Kidney (tissue), 14 donors: Measurements from ENCODE around the gene CPED1. TPM values are rescaled to one million over a fixed set of nuclear protein-coding genes. Genes with fewer than 3 reads are reported as not detected.

ENCODE experiments used
- DNase-seq, 5 donors: peaks; one replicate each; pipeline ENCODE4 v3.0.0-alpha.2; 2013 to 2020
- FAIRE-seq: peaks from 2 replicates; lab custom pipeline; 2012; peaks lifted over from hg19 to GRCh38; lab: Jason Lieb, UNC
- H3K27ac ChIP-seq, 2 donors: one replicate each; pipeline ENCODE4 v1.7.0; 2013; ENCODE audit warnings: low read depth in 2 of 2, low read length in 2 of 2, inconsistent platforms in 1 of 2
- H3K27me3 ChIP-seq: one replicate; pipeline ENCODE4 v1.7.1; 2013; ENCODE audit warnings: low read length, inconsistent platforms; ENCODE audit not compliant: control insufficient read depth, insufficient read depth
- H3K36me3 ChIP-seq, 3 donors: one replicate each; pipeline versions ENCODE4 v1.7.0 to v1.7.1; 2013; ENCODE audit warnings: low read length in 3 of 3, control low read depth in 1 of 3, inconsistent platforms in 1 of 3; ENCODE audit not compliant: insufficient read depth in 3 of 3, control insufficient read depth in 2 of 3
- H3K4me1 ChIP-seq, 3 donors: one replicate each; pipeline versions ENCODE4 v1.7.0 to v1.7.1; 2013; ENCODE audit warnings: low read length in 3 of 3, inconsistent platforms in 1 of 3, low read depth in 1 of 3; ENCODE audit not compliant: control insufficient read depth in 2 of 3, insufficient read depth in 2 of 3
- H3K4me3 ChIP-seq, 3 donors: one replicate each; pipeline versions ENCODE4 v1.7.0 to v1.8.1; 2013; ENCODE audit warnings: low read length in 3 of 3, control low read depth in 1 of 3, inconsistent platforms in 1 of 3
- H3K9ac ChIP-seq, 3 donors: one replicate each; pipeline versions ENCODE4 v1.7.0 to v1.7.1; 2013; ENCODE audit warnings: low read length in 3 of 3, control low read depth in 1 of 3, inconsistent platforms in 1 of 3
- H3K9me3 ChIP-seq, 3 donors: one replicate each; pipeline versions ENCODE4 v1.7.0 to v1.7.1; 2013; ENCODE audit warnings: low read length in 3 of 3, control low read depth in 1 of 3, inconsistent platforms in 1 of 3; ENCODE audit not compliant: control insufficient read depth in 2 of 3, insufficient read depth in 1 of 3
- intact Hi-C: fragments of 100-400 bp; cut with DNase I; formaldehyde crosslinking; loops from one replicate; pipeline ENCODE4 v1.11.1; 2022
- polyA plus RNA-seq: library from polyadenylated mRNA; stranded (reverse); fragments of 350-450 nt; fragmentation: Illumina TruSeq; extraction: RNeasy Lipid Tissue Mini Kit (QIAGEN cat#74804); gene quantifications from one replicate; pipeline ENCODE4 v1.2.3, GENCODE V29; 2014; ENCODE audit warnings: low read depth, low replicate concordance; ENCODE audit not compliant: insufficient read depth
- total RNA-seq: library from RNA; stranded (reverse); fragmentation: NEBNext Ultra II Directional; extraction: Animal tissue kit (Norgen Biotek cat#: 25700); gene quantifications from one replicate; pipeline ENCODE4 v1.2.1, GENCODE V29; 2021
- TF ChIP-seq, protein P1 (sequence below): IDR thresholded peaks from 3 replicates; pipeline ENCODE4 v1.5.1; 2012; ENCODE audit warnings: mild to moderate bottlenecking, moderate library complexity, borderline replicate concordance; ENCODE audit not compliant: insufficient read depth; ENCODE audit errors: extremely low read depth
- donor health status: control.
- donor health status: control.
- donor health status: control.
- donor health status: control.
- donor health status: control.
- donor health status: DM: yes; HTN: yes; CAD: no.
- donor health status: Normal renal cell carcinoma (clear cell type).

CPED1 gene
- total and polyA plus RNA-seq, 2 donors from 2014 or later, result 2.9 to 16.9 TPM

DNA sequence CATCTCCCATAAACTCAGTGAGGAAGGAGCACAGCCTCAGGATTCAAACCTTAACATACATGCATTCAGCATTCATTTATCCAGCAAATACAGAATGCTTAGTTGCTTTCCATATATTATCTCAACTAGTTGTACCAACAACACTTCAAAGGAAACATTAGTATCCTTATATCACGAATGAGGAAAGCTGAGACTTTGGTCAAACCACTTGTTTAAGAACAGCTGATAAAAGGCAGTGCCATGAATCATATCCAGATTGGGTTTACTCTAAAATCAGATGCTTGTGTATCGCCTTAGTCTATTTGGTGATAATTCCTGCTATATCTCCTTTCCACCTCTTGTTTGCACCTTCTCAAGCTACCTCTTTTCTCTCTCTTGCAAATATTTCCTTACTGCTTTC is 1.9 kb upstream of the CPED1 start:
- Histone ChIP-seq H3K27ac (no peak overlapping the region), H3K9me3 (no peaks in the 10 kb centered on the region), H3K27me3 (no peaks in the 10 kb centered on the region), H3K36me3 (no peaks in the 10 kb centered on the region), H3K4me1 (peaks cover 0 to 5% (median 3%) of the 10 kb centered on the region in 3 donors), H3K4me3 (no peak overlapping the region), H3K9ac (no peak overlapping the region)
- DNase-seq (no peak), FAIRE-seq (no peak)
- intact Hi-C loops, result loop anchor here (10.0 kb wide), 1 partner anchor 118 kb away; no protein-coding TSS in a partner anchor
- TF ChIP-seq, protein P1, sequence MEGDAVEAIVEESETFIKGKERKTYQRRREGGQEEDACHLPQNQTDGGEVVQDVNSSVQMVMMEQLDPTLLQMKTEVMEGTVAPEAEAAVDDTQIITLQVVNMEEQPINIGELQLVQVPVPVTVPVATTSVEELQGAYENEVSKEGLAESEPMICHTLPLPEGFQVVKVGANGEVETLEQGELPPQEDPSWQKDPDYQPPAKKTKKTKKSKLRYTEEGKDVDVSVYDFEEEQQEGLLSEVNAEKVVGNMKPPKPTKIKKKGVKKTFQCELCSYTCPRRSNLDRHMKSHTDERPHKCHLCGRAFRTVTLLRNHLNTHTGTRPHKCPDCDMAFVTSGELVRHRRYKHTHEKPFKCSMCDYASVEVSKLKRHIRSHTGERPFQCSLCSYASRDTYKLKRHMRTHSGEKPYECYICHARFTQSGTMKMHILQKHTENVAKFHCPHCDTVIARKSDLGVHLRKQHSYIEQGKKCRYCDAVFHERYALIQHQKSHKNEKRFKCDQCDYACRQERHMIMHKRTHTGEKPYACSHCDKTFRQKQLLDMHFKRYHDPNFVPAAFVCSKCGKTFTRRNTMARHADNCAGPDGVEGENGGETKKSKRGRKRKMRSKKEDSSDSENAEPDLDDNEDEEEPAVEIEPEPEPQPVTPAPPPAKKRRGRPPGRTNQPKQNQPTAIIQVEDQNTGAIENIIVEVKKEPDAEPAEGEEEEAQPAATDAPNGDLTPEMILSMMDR, result no peak

DNA sequence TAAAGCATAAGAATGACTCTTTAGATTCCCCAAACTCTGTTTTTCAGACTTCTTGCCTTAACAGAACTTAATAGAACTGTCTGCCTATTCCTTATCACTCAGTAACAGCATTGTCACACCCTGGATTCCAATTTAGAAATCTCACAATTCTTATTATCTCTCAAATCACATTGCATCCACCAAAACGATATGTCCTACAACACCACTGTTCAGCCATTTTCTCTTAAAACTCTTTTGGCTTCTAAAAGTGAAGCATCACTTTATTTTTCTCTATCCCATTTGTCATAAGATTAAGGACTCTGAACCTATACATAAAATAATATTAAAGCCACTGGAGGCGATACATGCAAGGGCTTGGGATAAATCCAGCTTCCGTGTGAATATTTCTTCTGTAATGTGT is 1.2 kb upstream of the CPED1 start:
- Histone ChIP-seq H3K27me3 (no peaks in the 10 kb centered on the region), H3K36me3 (no peaks in the 10 kb centered on the region), H3K4me1 (peaks cover 0 to 5% (median 3%) of the 10 kb centered on the region in 3 donors), H3K9ac (no peak overlapping the region), H3K9me3 (no peaks in the 10 kb centered on the region), H3K27ac (no peak overlapping the region), H3K4me3 (peak overlapping the region in 1 of 3 donors; percentile 69)
- no peak for FAIRE-seq
- intact Hi-C loops, result loop anchor here (10.0 kb wide), 1 partner anchor 118 kb away; no protein-coding TSS in a partner anchor
- no peak for DNase-seq
- TF ChIP-seq, protein P1, result no peak

DNA sequence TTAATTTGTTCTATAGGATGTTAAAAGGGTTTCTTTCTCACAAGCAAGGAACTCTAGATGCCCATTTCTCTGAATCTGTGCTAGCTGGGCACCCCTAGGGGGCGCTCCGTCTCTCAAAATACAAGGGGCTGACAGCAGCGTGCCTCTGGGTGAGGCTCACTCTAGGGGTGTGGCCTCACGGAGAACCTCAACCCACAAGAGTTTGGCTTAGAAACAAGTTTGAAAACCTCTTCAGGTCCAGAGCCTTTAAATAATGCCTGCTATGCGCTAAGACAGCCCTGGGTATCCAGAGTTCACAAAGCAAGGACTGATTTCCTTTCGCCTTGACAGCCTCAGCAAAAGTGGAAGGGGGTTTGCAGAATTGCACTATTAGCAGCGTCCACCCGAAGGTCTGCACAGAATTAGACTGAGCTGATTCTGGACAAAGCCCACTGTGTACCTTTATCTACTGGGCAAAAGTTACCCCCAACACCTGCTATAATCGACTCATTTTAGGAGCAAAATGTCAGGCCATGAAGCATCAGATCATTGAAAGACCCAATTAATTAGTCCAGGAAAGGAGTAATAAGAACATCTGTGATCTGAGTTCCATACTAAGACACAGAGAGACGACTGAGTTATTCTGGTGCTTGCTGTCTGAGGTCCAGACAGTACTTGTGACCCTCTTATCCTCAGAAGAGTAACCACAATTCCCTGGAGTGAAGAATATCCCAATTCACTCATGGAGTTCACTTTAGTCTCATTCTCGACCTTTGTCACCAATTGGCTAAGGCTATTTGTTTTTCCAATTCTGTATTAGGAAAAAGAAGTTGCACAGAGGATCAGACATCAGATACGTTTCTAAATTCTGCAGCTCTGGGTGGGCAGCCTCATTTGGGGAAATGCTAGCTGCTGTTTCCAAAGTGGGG is 574 bp upstream of the CPED1 start:
- no peak for FAIRE-seq
- TF ChIP-seq, protein P1, result peak; percentile 82

More for the DNA sequence above, 574 bp upstream of the CPED1 start:
- peak; percentile 88 to 96 (median 91) for DNase-seq
- peaks cover 0 to 5% (median 3%) of the 10 kb centered on the region in 3 donors for H3K4me1 ChIP-seq
- H3K27me3 ChIP-seq, result no peaks in the 10 kb centered on the region
- H3K36me3 ChIP-seq, result no peaks in the 10 kb centered on the region
- intact Hi-C loops, result loop anchor here (10.0 kb wide), 1 partner anchor 117 kb away; no protein-coding TSS in a partner anchor
- peak overlapping the region; percentile 68 to 94 for H3K27ac ChIP-seq
- no peaks in the 10 kb centered on the region for H3K9me3 ChIP-seq
- peak overlapping the region; percentile 59 to 69 (median 62) for H3K4me3 ChIP-seq
- peak overlapping the region; percentile 3 to 67 (median 24) for H3K9ac ChIP-seq
